Effector CD8-positive, alpha-beta T cell (primary cell): Measurements from ENCODE around the gene HTRA3.
"Not testable (repeated sequence)": the region's sequence is repeated elsewhere in the genome, so short reads cannot be mapped to it uniquely, and the experiment has no call there.

Experiments
- DNase-seq: peaks from one replicate; lab custom pipeline; 2025; lab: John Stamatoyannopoulos, UW

Gene HTRA3

DNA sequence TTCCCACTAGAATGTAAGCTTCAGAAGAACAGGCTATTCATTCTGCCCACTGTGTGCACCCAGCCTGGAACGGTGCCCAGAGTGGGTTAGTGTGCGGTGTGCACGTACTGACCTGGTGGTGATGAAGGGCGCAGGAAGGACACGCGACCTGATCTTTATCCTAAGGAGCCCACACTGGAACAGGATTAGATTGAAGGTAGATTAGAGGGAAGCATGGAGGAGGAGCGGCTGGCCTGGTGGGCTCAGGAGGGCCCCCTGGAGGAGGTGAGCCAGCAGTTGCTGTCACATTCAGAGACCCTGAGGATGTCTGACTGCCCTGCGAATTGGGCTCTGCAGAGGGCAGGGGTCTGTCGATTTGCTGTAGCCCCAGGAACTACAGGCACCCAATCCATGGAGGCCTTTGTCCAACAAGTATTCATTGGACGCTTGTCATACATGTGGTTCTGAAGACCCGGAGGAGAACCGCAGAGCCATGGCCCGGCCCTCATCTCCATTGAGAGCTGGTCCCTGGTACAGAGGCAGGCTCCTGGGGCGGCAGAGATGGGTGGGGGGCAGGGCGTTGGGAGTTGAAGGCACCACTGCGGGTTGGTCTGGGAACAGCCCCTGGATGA lies 73.2 kb downstream of the HTRA3 start:
- DNase-seq, result no peak

GRCh38 chr4:8343262-8343966 lies 73.9 kb downstream of the HTRA3 start:
- no peak for DNase-seq

GRCh38 chr4:8343967-8344331 lies 74.4 kb downstream of the HTRA3 start:
- no peak for DNase-seq

DNA sequence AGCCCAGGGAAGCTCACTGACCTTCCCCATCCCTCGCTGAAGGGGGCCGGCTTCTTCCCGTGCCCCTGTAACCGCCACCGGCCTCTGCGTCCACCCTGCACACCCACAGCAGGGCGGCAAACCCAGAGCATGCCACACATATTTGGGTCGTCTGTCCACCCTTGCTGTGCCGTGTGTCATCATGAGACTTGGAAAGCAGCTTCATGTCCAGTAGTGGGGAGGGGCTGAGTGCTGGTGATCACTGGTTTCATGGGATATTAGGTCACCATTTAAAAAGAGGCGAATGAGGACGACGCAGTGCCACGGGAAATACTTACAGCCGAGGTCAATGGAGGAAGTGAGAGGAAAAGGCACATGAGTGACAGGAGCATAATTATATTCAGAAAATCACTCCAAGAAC lies 74.8 kb downstream of the HTRA3 start:
- DNase-seq, result no peak

DNA sequence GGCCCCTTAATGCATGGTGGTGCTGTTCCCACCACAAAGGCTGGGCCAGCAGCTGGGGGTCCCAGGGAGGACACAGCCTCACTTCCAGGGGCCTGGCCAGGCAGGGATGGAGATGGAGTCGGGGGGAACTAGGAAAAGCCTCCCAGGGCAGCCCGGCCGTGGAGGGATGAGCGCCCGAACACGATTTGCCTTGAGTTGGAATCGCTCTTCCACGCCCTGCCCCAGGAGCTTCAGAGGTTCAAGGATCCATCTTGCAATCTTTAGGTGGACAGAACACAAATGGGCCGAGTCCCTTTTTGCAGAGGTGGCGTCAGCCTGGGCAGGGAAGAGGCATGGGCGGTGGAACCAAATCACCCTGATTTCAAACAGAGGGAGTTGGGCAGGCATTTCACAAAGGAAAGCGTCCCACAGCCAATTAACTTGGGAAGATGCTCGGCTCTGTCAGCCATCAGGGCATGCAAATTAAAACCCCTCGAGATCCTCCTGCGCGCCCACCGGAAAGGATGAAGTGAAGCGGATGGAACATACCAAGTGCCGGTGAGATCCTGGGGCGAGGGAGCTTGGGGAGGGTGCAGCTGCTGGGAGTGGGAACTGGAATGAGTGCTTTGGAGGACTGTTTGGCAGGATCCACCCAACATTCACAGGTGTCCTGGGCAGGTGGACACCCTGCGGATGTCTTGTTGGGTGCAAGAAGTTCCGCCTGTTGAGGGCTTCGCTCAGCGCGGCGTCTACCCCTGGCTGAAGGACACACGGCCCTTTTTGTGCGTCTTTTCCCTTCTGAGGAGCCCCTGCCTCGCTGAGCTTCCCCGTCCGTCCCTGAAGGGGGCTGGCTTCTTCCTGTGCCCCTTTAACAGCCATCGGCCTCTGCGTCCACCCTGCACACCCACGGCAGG lies 75.7 kb downstream of the HTRA3 start:
- DNase-seq, result no peak

GRCh38 chr4:8345946-8346814 lies 76.6 kb downstream of the HTRA3 start:
- DNase-seq, result no peak

DNA sequence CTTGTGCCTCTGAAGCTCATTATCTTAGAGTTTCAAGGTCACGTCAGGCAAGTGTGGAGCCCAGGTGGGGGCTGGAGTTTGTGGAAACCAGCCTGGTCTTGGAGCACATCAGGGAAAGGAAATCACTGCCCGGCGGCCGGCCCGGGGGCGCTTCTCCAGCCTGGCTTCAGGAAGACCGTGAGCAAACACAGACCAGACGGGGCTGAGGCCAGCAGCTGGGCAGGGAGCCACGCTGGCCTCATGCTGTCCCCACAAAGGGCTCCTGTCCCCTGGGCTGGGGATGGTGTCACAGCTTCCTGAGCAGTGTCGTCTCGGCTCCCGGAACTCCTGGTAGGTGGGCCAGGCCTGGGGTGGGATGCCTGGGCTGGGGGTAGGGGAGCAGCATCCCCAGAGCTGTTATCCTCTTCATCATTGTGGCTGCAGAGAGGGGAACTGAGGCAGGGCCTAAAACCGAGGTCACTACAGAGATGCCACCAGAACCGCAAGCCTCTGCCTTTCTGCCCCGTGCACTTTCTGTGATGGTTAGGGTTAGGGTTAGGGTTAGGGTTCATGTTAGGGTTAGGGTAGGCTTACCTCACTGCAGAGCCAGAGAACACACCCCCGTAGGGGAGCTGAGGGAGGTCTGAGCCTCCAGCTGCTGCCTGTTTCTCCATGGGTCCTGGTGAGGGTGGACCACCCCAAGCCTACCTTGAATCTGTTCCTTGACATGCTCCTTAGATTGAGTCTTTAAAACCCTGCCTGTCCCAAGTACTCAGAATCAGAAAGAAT lies 77.5 kb downstream of the HTRA3 start:
- DNase-seq, result no peak

GRCh38 chr4:8347660-8348059 lies 78.1 kb downstream of the HTRA3 start:
- DNase-seq, result no peak

- DNase-seq, result no peak
Measured at GRCh38 chr4:8348071-8348470, 78.5 kb downstream of the HTRA3 start.

- DNase-seq, result not testable (repeated sequence)
Measured at GRCh38 chr4:8349236-8349635, 79.7 kb downstream of the HTRA3 start.

GRCh38 chr4:8349664-8350236 lies 80.2 kb downstream of the HTRA3 start:
- DNase-seq, result no peak

GRCh38 chr4:8350352-8350751 lies 80.8 kb downstream of the HTRA3 start:
- no peak for DNase-seq

DNA sequence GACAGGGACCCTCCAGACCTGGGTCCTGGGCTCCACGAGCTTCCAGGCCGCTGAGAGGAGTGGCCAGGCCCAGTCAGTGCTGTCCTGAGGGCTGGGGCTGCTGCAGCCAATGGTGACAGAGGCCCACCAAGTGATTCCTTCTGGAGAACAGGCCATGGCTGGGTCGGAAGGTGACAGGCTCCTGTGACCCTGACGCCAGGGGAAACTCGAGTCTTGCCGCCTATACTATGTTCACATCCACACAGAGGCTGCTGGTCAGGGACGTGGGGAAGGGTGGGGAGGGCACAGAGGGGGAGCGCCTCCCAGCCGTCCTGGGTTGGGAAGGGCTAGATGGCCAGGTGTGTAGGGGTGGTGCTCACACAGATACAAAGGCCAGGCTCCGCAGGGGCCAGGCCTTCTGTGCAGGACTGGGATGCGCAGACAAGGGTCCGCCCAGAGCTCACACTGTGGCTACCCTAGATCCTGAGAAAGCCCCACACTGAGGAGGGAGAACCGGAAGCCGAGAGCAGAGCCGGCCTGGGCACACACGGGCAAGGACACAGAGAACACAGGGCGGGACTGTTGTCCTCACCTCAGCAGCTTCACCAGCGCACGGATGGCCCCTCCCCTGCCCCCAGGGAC lies 81.4 kb downstream of the HTRA3 start:
- no peak for DNase-seq

DNA sequence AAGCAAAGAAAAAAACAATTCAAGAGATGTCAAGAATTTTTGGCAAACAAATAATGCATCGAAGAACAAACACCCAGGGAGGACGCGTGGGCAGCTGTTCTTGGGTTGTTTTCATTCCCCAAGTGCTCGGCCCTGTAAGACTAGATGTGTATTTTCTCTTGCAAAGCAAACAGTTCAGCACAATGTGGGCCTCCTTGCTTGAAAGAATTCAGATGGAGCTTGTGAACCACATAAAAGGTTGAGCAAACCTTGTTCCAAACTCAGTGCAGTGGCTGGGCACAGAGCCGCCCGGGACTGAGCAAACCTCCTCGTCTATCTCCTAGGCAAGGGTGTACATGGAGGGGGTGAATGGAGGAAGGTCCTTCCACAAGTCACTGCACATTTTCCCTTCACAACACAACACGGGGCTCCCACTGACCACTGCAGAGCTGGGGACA lies 82.4 kb downstream of the HTRA3 start:
- DNase-seq, result no peak

- no peak for DNase-seq
Measured at GRCh38 chr4:8352368-8353157, 83.0 kb downstream of the HTRA3 start.

- no peak for DNase-seq
Measured at GRCh38 chr4:8353158-8353669, 83.7 kb downstream of the HTRA3 start.

GRCh38 chr4:8353912-8354453 lies 84.4 kb downstream of the HTRA3 start:
- no peak for DNase-seq

- DNase-seq, result no peak
Measured at GRCh38 chr4:8355306-8355705, 85.8 kb downstream of the HTRA3 start.
